Keratinocyte (primary cell): Measurements from ENCODE around the gene SDCCAG8. TPM values are rescaled to one million over a fixed set of nuclear protein-coding genes. Genes with fewer than 3 reads are reported as not detected.

ENCODE experiments used
- DNase-seq: peaks from one replicate; pipeline ENCODE4 v3.0.0-alpha.2; 2011; ENCODE audit warnings: low read depth, missing footprints, low spot score
- FAIRE-seq: peaks from 2 replicates; lab custom pipeline; 2011; peaks lifted over from hg19 to GRCh38; lab: Jason Lieb, UNC
- H2AFZ ChIP-seq: 2 replicates; pipeline ENCODE4 v1.6.0; 2012; ENCODE audit warnings: low read length, control low read depth, inconsistent platforms; ENCODE audit not compliant: control insufficient read depth
- H3K27ac ChIP-seq: 2 replicates; pipeline ENCODE4 v1.5.1; 2011; ENCODE audit warnings: low read length; ENCODE audit not compliant: control insufficient read depth, insufficient read depth
- H3K27me3 ChIP-seq: 3 replicates; pipeline ENCODE4 v1.6.0; 2011; ENCODE audit warnings: low read length; ENCODE audit not compliant: control insufficient read depth, insufficient read depth; ENCODE audit errors: extremely low read depth
- H3K36me3 ChIP-seq, 2 experiments: 2 replicates in 1 of 2; 3 replicates in 1 of 2; pipeline ENCODE4 v1.5.1; 2011; ENCODE audit warnings: low read length in 2 of 2, mild to moderate bottlenecking in 1 of 2; ENCODE audit not compliant: control insufficient read depth in 2 of 2, insufficient read depth in 2 of 2; ENCODE audit errors: extremely low read depth in 1 of 2
- H3K4me1 ChIP-seq: 3 replicates; pipeline ENCODE4 v1.5.1; 2011; ENCODE audit warnings: low read length; ENCODE audit not compliant: control insufficient read depth, insufficient read depth; ENCODE audit errors: extremely low read depth
- H3K4me2 ChIP-seq: 3 replicates; pipeline ENCODE4 v1.6.0; 2011; ENCODE audit warnings: low read depth, low read length; ENCODE audit not compliant: control insufficient read depth, insufficient read depth; ENCODE audit errors: extremely low read depth
- H3K4me3 ChIP-seq, 3 experiments: fragments of 200-600 bp in 1 of 3; sonication (generic) in 1 of 3; 2 replicates in 2 of 3; 3 replicates in 1 of 3; pipeline ENCODE4 v1.5.1; 2011 to 2016; ENCODE audit warnings: low read length in 3 of 3, mild to moderate bottlenecking in 3 of 3, control low read depth in 2 of 3, inconsistent platforms in 1 of 3, low read depth in 1 of 3, mixed read lengths in 1 of 3, mixed run types in 1 of 3, moderate library complexity in 1 of 3; ENCODE audit not compliant: control insufficient read depth in 2 of 3, insufficient read depth in 2 of 3; ENCODE audit errors: extremely low read depth in 1 of 3
- H3K79me2 ChIP-seq: 2 replicates; pipeline ENCODE4 v1.6.0; 2012; ENCODE audit warnings: low read length; ENCODE audit not compliant: control insufficient read depth, insufficient read depth
- H3K9ac ChIP-seq: 3 replicates; pipeline ENCODE4 v1.6.0; 2011; ENCODE audit warnings: low read length; ENCODE audit not compliant: control insufficient read depth, insufficient read depth; ENCODE audit errors: extremely low read depth
- H3K9me1 ChIP-seq: 3 replicates; pipeline ENCODE4 v1.6.0; 2011; ENCODE audit warnings: low read length; ENCODE audit not compliant: control insufficient read depth, insufficient read depth; ENCODE audit errors: extremely low read depth
- H3K9me3 ChIP-seq: 2 replicates; pipeline ENCODE4 v1.5.1; 2012; ENCODE audit warnings: low read depth, low read length; ENCODE audit not compliant: control insufficient read depth
- H4K20me1 ChIP-seq: 3 replicates; pipeline ENCODE4 v1.6.0; 2011; ENCODE audit warnings: low read length; ENCODE audit not compliant: control insufficient read depth, insufficient read depth; ENCODE audit errors: extremely low read depth
- CTCF ChIP-seq, 3 experiments: IDR thresholded peaks in 1 of 3; conservative IDR thresholded peaks in 1 of 3; optimal IDR thresholded peaks in 1 of 3; 2 replicates in 2 of 3; 3 replicates in 1 of 3; pipeline versions ENCODE3 to v1.5.1; 2011; ENCODE audit warnings: low read length in 3 of 3, mild to moderate bottlenecking in 3 of 3, moderate library complexity in 2 of 3, control low read depth in 1 of 3, inconsistent platforms in 1 of 3; ENCODE audit not compliant: insufficient read depth in 2 of 3; ENCODE audit errors: extremely low read depth in 1 of 3
- EZH2 ChIP-seq: IDR thresholded peaks from one replicate; pipeline ENCODE4 v1.6.1; 2012; ENCODE audit warnings: inconsistent platforms, mild to moderate bottlenecking, low read length, moderate library complexity
- dilution Hi-C: fragments of 300-500 bp; cut with MboI; formaldehyde crosslinking; loops from one replicate; pipeline ENCODE4 v1.7.0; 2020; ENCODE audit warnings: low sequenced_read_pairs; ENCODE audit not compliant: extremely low pct_ligation_motif_present
- polyA plus RNA-seq, 5 experiments: library from polyadenylated mRNA; depleted of rRNA in 3 of 5; stranded (reverse) in 3 of 5; stranded (forward) in 1 of 5; unstranded in 1 of 5; fragments of >200 nt; gene quantifications; 1 replicate in 1 of 5; 2 replicates in 3 of 5; 3 replicates in 1 of 5; pipeline versions ENCODE4 v1.2.1 to v1.2.3, GENCODE V29; 2011 to 2012; ENCODE audit warnings: missing spikeins in 2 of 5, low read depth in 1 of 5, low replicate concordance in 1 of 5

The SDCCAG8 gene
- polyA plus RNA-seq, 1 donor (not counting 4 experiments of a cell fraction or from before 2014, with no cell fraction given): 61.6 TPM

- H3K27me3 ChIP-seq: no peaks in the 10 kb centered on the region
- no peak overlapping the region for H3K9ac ChIP-seq
- H3K9me1 ChIP-seq: no peaks in the 10 kb centered on the region
- H3K9me3 ChIP-seq: no peaks in the 10 kb centered on the region
- H3K36me3 ChIP-seq: no peaks in the 10 kb centered on the region
- no peaks in the 10 kb centered on the region for H3K79me2 ChIP-seq
- DNase-seq (no peak), FAIRE-seq (no peak)
- dilution Hi-C loops: no loop called here
- TF ChIP-seq EZH2: no peak
- no peak for TF ChIP-seq CTCF (optimal IDR thresholded peaks at IDR 0.05 in 1 of 3, IDR thresholded peaks at IDR 0.05 in 1 of 3, conservative IDR thresholded peaks at IDR 0.05 in 1 of 3; ENCODE audit: extremely low read depth in 1 of 3, insufficient read depth in 2 of 3, low read length in 3 of 3)
- no peak overlapping the region for H3K27ac ChIP-seq
- H2AFZ ChIP-seq: no peak overlapping the region
- no peak overlapping the region for H3K4me2 ChIP-seq
- H4K20me1 ChIP-seq: no peaks in the 10 kb centered on the region
- H3K4me1 ChIP-seq: no peaks in the 10 kb centered on the region
- no peak overlapping the region for H3K4me3 ChIP-seq
Measured at GRCh38 chr1:243402868-243403267, 147.0 kb downstream of the SDCCAG8 start.

GRCh38 chr1:243406424-243406823 is 150.6 kb downstream of the SDCCAG8 start:
- dilution Hi-C loops: no loop called here
- no peak for DNase-seq
- H3K9ac ChIP-seq: no peak overlapping the region
- no peaks in the 10 kb centered on the region for H3K36me3 ChIP-seq
- no peaks in the 10 kb centered on the region for H3K9me3 ChIP-seq
- H3K27ac ChIP-seq: no peak overlapping the region
- H3K4me3 ChIP-seq: no peak overlapping the region
- TF ChIP-seq CTCF (optimal IDR thresholded peaks at IDR 0.05 in 1 of 3, IDR thresholded peaks at IDR 0.05 in 1 of 3, conservative IDR thresholded peaks at IDR 0.05 in 1 of 3; ENCODE audit: extremely low read depth in 1 of 3, insufficient read depth in 2 of 3, low read length in 3 of 3) (no peak), EZH2 (no peak)
- H3K4me1 ChIP-seq: no peaks in the 10 kb centered on the region
- H2AFZ ChIP-seq: no peak overlapping the region
- H3K27me3 ChIP-seq: no peaks in the 10 kb centered on the region
- no peaks in the 10 kb centered on the region for H4K20me1 ChIP-seq
- H3K9me1 ChIP-seq: no peaks in the 10 kb centered on the region
- no peaks in the 10 kb centered on the region for H3K79me2 ChIP-seq
- FAIRE-seq: no peak
- no peak overlapping the region for H3K4me2 ChIP-seq
